Central memory CD4-positive, alpha-beta T cell (primary cell): ENCODE results near the gene RING1.
"Not testable (repeated sequence)": the region's sequence is repeated elsewhere in the genome, so short reads cannot be mapped to it uniquely, and the experiment has no call there.

Experiments
- DNase-seq: peaks from one replicate; pipeline ENCODE4 v3.0.0; 2022

RING1 gene

GRCh38 chr6:33207552-33208090 is 679 bp upstream of the RING1 start:
- DNase-seq, result no peak

- DNase-seq, result no peak
These were observed 1.6 kb downstream of the RING1 start for GRCh38 chr6:33209856-33210255.

GRCh38 chr6:33211136-33211535 is 2.8 kb downstream of the RING1 start:
- DNase-seq, result no peak

GRCh38 chr6:33211666-33212422 is 3.5 kb downstream of the RING1 start:
- no peak for DNase-seq

- DNase-seq, result no peak
These were observed 4.5 kb downstream of the RING1 start for GRCh38 chr6:33212857-33213165.

GRCh38 chr6:33213166-33213988 is 5.1 kb downstream of the RING1 start:
- no peak for DNase-seq

GRCh38 chr6:33213989-33214335 is 5.7 kb downstream of the RING1 start:
- DNase-seq, result no peak

- no peak for DNase-seq
These were observed 7.2 kb downstream of the RING1 start for GRCh38 chr6:33215271-33216116.

GRCh38 chr6:33216117-33216649 is 7.9 kb downstream of the RING1 start:
- DNase-seq, result no peak

- DNase-seq, result no peak
These were observed 8.9 kb downstream of the RING1 start for GRCh38 chr6:33217246-33217645.

- no peak for DNase-seq
These were observed 9.4 kb downstream of the RING1 start for GRCh38 chr6:33217681-33218080.

- DNase-seq, result not testable (repeated sequence)
These were observed 18.3 kb downstream of the RING1 start for GRCh38 chr6:33226503-33227120.

- no peak for DNase-seq
These were observed 26.9 kb downstream of the RING1 start for GRCh38 chr6:33235221-33235634.

GRCh38 chr6:33236328-33236727 is 28.0 kb downstream of the RING1 start:
- DNase-seq, result no peak

- no peak for DNase-seq
These were observed 28.6 kb downstream of the RING1 start for GRCh38 chr6:33236852-33237251.

- no peak for DNase-seq
These were observed 29.4 kb downstream of the RING1 start for GRCh38 chr6:33237741-33238140.

GRCh38 chr6:33241968-33242367 is 33.7 kb downstream of the RING1 start:
- no peak for DNase-seq

GRCh38 chr6:33243476-33243875 is 35.2 kb downstream of the RING1 start:
- no peak for DNase-seq

GRCh38 chr6:33247977-33248642 is 39.8 kb downstream of the RING1 start:
- peak; percentile 83 for DNase-seq

- no peak for DNase-seq
These were observed 40.3 kb downstream of the RING1 start for GRCh38 chr6:33248643-33248931.

- peak; percentile 97 for DNase-seq
These were observed 40.8 kb downstream of the RING1 start for GRCh38 chr6:33248932-33249731.
